Osteoblast (primary cell): Measurements from ENCODE around the gene DYNC1H1. TPM values are rescaled to one million over a fixed set of nuclear protein-coding genes. Genes with fewer than 3 reads are reported as not detected.

ENCODE experiments used
- DNase-seq: peaks from one replicate; pipeline ENCODE4 v3.0.0; 2011; ENCODE audit warnings: low spot score, mixed read lengths; ENCODE audit not compliant: insufficient read length; ENCODE audit errors: missing footprints
- H2AFZ ChIP-seq: 2 replicates; pipeline ENCODE4 v1.6.0; 2011; ENCODE audit warnings: mild to moderate bottlenecking, low read length
- H3K27ac ChIP-seq: 2 replicates; pipeline ENCODE4 v1.5.1; 2011; ENCODE audit warnings: mild to moderate bottlenecking, low read depth, low read length, moderate library complexity
- H3K27me3 ChIP-seq: 2 replicates; pipeline ENCODE4 v1.6.0; 2012; ENCODE audit warnings: mild to moderate bottlenecking, control low read depth, inconsistent platforms, low read length, moderate library complexity; ENCODE audit not compliant: insufficient read depth
- H3K36me3 ChIP-seq: 2 replicates; pipeline ENCODE4 v1.5.1; 2011; ENCODE audit warnings: mild to moderate bottlenecking, low read length, control low read depth, moderate library complexity; ENCODE audit not compliant: insufficient read depth
- H3K4me1 ChIP-seq: 2 replicates; pipeline ENCODE4 v1.5.1; 2011; ENCODE audit warnings: mild to moderate bottlenecking, low read length, control low read depth, moderate library complexity; ENCODE audit not compliant: insufficient read depth
- H3K4me2 ChIP-seq: 2 replicates; pipeline ENCODE4 v1.6.0; 2011; ENCODE audit warnings: mild to moderate bottlenecking, low read length; ENCODE audit not compliant: insufficient read depth
- H3K4me3 ChIP-seq: fragments of 200-600 bp; sonication (generic); 3 replicates; pipeline ENCODE4 v1.5.1; 2012; ENCODE audit warnings: mild to moderate bottlenecking, low read length, inconsistent platforms; ENCODE audit not compliant: insufficient read depth
- H3K79me2 ChIP-seq: 2 replicates; pipeline ENCODE4 v1.6.0; 2012; ENCODE audit warnings: mild to moderate bottlenecking, low read length, control low read depth, inconsistent platforms; ENCODE audit not compliant: insufficient read depth
- H3K9me3 ChIP-seq: 2 replicates; pipeline ENCODE4 v1.5.1; 2011; ENCODE audit warnings: low read depth, low read length, control low read depth
- H4K20me1 ChIP-seq: 2 replicates; pipeline ENCODE4 v1.6.0; 2012; ENCODE audit warnings: mild to moderate bottlenecking, low read length, control low read depth; ENCODE audit not compliant: insufficient read depth
- total RNA-seq: library from RNA; depleted of rRNA; stranded (reverse); fragments of >200 nt; gene quantifications from 2 replicates; pipeline ENCODE4 v1.2.3, GENCODE V29; 2012
- TF ChIP-seq, protein P1 (sequence below): IDR thresholded peaks from 2 replicates; pipeline ENCODE4 v1.5.1; 2011; ENCODE audit warnings: mild to moderate bottlenecking, low read depth, low read length, moderate library complexity; ENCODE audit errors: extremely low read depth

DYNC1H1 gene
- total RNA-seq, 1 donor = 340 TPM

DNA sequence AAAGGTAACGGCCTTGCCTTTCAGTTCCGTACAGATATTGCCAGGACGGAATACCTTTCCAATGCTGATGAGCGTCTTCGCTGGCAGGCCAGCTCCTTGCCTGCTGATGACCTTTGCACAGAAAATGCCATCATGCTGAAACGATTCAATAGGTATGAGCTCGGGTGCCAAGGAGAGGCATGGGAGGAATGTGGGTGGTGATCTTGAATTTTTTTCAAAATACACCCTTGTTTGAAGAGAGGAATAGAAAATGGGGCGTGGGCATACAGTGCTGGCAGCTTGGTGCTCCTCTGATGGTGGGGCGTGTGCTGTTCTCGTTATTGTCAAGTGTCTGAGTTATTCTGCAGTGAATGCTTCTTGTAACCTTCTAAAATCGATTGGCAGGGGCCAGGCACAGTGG lies 69.9 kb downstream of the DYNC1H1 start:
- Histone ChIP-seq H3K4me1 (peaks cover 2% of the 10 kb centered on the region), H3K27me3 (no peaks in the 10 kb centered on the region)

DNA sequence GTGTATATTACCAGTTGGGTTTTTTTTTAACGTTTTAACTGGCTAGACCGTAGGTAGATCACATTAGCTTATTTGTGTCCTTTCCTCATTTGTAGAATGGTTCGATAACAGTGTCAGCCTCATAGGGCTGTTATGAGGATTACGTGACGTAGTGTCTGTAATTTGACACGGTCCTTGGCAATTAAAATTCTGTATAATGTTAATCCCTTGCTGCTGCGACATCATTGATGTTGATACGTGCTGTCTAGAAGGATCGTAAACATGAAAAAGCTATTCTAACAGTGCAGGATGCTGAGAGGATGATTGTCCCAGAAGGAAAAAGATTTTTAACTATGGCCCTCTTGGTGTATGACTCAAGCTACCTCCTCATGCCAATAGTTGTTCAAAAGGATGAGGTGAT lies 71.5 kb downstream of the DYNC1H1 start:
- Histone ChIP-seq H3K4me3 (no peak overlapping the region), H3K36me3 (peaks cover 99% of the 10 kb centered on the region), H4K20me1 (peaks cover 23% of the 10 kb centered on the region), H3K79me2 (peaks cover 24% of the 10 kb centered on the region), H3K27ac (no peak overlapping the region), H2AFZ (no peak overlapping the region), H3K9me3 (no peaks in the 10 kb centered on the region), H3K27me3 (no peaks in the 10 kb centered on the region), H3K4me2 (no peak overlapping the region), H3K4me1 (no peaks in the 10 kb centered on the region)
- no peak for DNase-seq
- TF ChIP-seq, protein P1, sequence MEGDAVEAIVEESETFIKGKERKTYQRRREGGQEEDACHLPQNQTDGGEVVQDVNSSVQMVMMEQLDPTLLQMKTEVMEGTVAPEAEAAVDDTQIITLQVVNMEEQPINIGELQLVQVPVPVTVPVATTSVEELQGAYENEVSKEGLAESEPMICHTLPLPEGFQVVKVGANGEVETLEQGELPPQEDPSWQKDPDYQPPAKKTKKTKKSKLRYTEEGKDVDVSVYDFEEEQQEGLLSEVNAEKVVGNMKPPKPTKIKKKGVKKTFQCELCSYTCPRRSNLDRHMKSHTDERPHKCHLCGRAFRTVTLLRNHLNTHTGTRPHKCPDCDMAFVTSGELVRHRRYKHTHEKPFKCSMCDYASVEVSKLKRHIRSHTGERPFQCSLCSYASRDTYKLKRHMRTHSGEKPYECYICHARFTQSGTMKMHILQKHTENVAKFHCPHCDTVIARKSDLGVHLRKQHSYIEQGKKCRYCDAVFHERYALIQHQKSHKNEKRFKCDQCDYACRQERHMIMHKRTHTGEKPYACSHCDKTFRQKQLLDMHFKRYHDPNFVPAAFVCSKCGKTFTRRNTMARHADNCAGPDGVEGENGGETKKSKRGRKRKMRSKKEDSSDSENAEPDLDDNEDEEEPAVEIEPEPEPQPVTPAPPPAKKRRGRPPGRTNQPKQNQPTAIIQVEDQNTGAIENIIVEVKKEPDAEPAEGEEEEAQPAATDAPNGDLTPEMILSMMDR = no peak

More for the DNA sequence above, 69.9 kb downstream of the DYNC1H1 start:
- no peak for DNase-seq
- Histone ChIP-seq H3K36me3 (peaks cover 99% of the 10 kb centered on the region), H3K4me2 (no peak overlapping the region), H4K20me1 (peaks cover 18% of the 10 kb centered on the region), H2AFZ (no peak overlapping the region), H3K4me3 (no peak overlapping the region), H3K9me3 (no peaks in the 10 kb centered on the region), H3K27ac (no peak overlapping the region), H3K79me2 (peaks cover 25% of the 10 kb centered on the region)
- TF ChIP-seq, protein P1 = no peak

DNA sequence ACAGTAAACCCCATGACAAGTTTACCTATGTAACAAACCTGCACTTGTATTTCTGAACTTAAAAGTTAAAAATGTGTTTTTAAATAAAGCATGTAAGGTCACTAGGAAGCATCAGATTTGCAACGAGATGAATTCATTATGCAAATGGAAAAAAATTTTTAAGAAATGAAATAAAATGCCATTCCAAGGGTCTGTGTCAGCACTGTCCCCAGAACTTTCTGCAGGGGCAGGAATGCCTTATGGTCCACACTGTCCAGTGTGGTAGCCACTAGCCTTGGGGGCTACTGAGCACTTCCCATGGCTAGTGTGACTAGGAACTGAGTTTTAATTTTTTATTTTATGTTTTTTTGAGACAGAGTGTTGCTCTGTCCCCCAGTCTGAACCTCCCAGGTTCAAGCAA lies 73.3 kb downstream of the DYNC1H1 start:
- Histone ChIP-seq H3K27me3 (no peaks in the 10 kb centered on the region), H3K4me3 (no peak overlapping the region), H3K9me3 (no peaks in the 10 kb centered on the region), H3K79me2 (peaks cover 27% of the 10 kb centered on the region), H4K20me1 (peaks cover 18% of the 10 kb centered on the region), H3K4me1 (no peaks in the 10 kb centered on the region), H3K4me2 (no peak overlapping the region), H2AFZ (no peak overlapping the region), H3K36me3 (peaks cover 99% of the 10 kb centered on the region), H3K27ac (no peak overlapping the region)
- DNase-seq = peak; percentile 79
- TF ChIP-seq, protein P1 = no peak

DNA sequence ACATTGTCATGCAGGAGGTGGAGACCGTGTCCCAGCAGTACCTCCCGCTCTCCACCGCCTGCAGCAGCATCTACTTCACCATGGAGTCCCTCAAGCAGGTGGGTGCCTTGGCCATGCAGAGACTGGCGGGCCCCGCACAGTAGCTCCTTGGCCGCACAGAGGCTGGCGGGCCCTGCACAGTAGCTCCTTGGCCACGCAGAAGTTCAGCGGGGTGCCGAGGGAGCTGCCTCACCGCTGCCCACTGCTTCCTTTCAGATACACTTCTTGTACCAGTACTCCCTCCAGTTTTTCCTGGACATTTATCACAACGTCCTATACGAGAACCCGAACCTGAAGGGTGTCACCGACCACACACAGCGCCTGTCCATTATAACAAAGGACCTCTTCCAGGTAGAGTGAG lies 74.8 kb downstream of the DYNC1H1 start:
- Histone ChIP-seq H3K4me1 (no peaks in the 10 kb centered on the region), H2AFZ (no peak overlapping the region), H3K9me3 (no peaks in the 10 kb centered on the region), H4K20me1 (peaks cover 15% of the 10 kb centered on the region), H3K79me2 (peaks cover 17% of the 10 kb centered on the region), H3K4me2 (no peak overlapping the region), H3K4me3 (no peak overlapping the region), H3K36me3 (peaks cover 99% of the 10 kb centered on the region), H3K27me3 (no peaks in the 10 kb centered on the region), H3K27ac (no peak overlapping the region)
- peak; percentile 30 for DNase-seq
- TF ChIP-seq, protein P1 = no peak
